HG03280 (cell line): ENCODE data around the gene AMZ1.

Source experiments
- ATAC-seq: cut with Tn5 transposase; IDR thresholded peaks from one replicate; pipeline ENCODE4 v1.9.1; 2021; ENCODE audit warnings: mild to moderate bottlenecking, moderate library complexity; ENCODE audit not compliant: unreplicated experiment

The AMZ1 gene

GRCh38 chr7:2651336-2651735 is 36.7 kb upstream of the AMZ1 start:
- no peak for ATAC-seq

GRCh38 chr7:2651847-2652735 is 35.9 kb upstream of the AMZ1 start:
- no peak for ATAC-seq

DNA sequence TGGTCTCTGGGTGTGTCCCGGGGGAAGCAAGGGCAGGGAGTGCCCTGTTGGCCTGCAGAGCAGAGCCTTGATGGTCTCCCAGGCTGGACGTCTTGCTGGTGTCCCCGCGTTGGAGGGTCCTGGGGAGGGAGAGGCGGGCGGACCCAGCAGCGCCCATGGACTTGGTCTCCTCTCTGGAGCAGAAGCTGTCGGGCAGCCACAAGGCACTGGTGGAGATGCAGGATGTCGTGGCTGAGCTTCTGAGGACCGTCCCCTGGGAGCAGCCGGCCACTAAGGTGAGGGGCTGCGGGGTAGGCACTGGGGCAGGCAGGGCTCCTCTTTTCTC is 35.3 kb upstream of the AMZ1 start:
- ATAC-seq: no peak

DNA sequence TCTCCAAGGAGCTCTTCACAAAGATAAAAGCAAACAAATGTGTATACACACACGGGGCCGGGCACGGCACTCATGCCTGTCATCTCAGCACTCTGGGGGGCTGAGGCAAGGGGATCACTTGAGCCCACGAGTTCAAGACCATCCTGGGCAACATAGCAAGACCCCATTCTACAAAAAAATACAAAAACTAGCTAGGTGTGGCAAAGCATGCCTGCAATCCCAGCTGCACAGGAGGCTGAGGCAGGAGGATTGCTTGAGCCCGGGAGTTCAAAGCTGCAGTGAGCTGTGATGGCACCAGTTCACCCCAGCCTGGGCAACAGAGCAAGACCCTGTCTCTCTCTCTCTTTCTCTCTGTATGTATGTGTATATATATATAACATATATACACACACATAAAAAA is 33.9 kb upstream of the AMZ1 start:
- no peak for ATAC-seq

DNA sequence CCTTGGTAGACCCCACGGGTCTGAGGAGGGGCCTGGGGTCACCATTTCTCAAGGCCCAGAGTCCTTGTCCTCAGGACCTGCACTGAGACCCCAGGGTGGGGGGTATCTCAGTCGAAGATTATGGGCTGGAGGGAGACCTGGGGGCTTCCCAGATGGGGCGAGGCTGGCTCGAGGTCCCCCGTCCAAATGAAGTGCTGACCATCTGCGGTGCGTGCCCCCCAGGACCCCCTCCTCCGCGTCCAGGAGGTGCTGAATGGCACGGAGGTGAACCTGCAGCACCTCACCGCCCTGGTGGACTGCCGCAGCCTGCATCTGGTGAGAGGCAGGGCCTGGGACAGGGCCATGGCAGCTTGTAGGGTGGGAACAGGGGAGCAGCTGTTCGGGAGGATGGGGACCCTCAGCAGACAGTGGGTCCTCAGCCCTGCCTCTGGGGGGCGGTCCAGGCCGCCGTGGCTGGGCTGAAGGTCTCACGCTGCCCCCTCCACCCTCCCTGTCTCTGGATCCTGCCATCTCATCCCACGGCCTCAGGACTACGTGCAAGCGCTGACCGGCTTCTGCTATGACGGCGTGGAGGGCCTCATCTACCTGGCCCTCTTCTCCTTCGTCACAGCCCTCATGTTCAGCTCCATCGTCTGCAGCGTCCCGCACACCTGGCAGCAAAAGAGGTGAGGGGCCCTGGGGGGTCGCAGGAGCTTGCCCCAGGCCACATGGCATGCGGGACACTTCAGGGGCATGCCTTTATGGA is 32.0 kb upstream of the AMZ1 start:
- ATAC-seq: no peak

DNA sequence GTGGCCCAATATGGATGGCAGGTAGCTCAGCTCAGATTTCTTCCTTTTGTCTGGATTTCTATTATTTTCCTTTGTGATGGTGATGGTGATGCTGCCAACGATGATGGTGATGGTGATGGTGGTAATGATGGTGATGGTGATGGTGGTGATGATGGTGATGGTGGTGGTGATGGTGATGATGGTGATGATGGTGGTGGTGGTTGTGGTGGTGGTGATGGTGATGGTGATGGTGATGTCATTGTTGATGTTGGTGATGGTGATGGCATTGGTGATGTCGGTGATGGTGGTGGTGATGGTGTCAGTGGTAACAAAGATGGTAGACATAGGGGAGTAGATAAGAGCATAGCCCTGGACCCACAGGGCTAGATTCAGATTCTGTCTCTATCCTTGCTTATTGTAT is 30.8 kb upstream of the AMZ1 start:
- no peak for ATAC-seq

GRCh38 chr7:2657920-2658671 is 29.9 kb upstream of the AMZ1 start:
- ATAC-seq: no peak

- ATAC-seq: no peak
Measured at GRCh38 chr7:2658941-2659340, 29.1 kb upstream of the AMZ1 start.

DNA sequence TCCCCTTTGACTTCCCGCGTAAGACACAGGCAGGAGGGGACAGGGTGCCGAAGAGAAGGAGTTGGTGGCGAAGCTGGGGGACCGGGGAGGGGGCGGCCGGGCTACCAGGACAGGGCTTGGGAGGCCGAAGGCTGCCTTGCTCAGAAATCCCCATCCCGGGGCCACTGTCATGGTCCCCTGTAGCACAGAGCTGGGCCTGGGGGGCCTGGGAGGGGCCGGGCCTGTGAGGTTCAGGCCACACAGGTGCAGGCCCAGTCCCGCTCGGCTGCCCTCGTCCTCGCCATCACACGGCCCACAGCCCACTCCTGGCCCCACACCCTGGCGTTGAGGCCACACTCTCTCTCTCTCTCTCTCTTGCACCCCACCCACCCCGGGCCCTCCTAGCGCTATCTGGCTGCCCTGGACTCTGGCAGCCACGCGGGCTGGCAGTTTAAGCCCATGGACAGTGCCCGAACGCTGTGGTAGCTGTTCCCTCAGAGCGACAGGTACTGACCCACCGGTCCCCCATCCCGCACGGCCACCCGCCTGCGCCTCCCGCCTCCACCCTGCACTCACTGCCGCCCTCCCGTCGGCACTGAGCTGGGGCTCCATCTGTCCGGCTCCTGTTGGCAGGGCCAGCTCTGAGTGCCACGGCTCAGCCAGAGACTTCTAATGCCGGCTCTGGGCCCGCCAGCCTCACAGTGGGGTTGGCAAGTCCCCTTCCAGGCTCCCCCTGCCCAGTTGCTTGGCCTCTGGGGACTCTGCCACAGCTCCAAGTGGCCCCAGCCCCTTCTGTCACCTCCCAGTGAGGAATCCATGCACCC is 28.2 kb upstream of the AMZ1 start:
- no peak for ATAC-seq

- ATAC-seq: no peak
Measured at GRCh38 chr7:2660359-2661095, 27.5 kb upstream of the AMZ1 start.

DNA sequence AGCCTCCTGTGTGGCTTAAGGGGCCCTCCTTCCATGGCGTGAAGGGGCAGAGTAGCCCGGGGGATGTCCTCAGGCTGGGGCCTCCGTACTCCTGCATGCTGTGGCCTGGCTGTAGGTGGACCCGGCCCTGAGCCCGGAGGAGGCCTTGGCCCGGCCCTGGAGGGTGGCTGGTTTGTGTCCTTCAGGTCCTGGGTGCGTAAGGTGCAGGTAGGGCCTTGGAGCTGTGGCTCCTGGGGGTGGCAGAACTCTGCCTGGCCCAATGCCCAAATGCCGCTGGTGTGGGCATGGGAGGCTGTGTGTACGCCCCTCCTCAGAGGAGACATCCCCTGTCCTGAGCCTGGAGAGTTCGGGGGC is 26.9 kb upstream of the AMZ1 start:
- no peak for ATAC-seq

GRCh38 chr7:2661602-2662272 is 26.3 kb upstream of the AMZ1 start:
- no peak for ATAC-seq

DNA sequence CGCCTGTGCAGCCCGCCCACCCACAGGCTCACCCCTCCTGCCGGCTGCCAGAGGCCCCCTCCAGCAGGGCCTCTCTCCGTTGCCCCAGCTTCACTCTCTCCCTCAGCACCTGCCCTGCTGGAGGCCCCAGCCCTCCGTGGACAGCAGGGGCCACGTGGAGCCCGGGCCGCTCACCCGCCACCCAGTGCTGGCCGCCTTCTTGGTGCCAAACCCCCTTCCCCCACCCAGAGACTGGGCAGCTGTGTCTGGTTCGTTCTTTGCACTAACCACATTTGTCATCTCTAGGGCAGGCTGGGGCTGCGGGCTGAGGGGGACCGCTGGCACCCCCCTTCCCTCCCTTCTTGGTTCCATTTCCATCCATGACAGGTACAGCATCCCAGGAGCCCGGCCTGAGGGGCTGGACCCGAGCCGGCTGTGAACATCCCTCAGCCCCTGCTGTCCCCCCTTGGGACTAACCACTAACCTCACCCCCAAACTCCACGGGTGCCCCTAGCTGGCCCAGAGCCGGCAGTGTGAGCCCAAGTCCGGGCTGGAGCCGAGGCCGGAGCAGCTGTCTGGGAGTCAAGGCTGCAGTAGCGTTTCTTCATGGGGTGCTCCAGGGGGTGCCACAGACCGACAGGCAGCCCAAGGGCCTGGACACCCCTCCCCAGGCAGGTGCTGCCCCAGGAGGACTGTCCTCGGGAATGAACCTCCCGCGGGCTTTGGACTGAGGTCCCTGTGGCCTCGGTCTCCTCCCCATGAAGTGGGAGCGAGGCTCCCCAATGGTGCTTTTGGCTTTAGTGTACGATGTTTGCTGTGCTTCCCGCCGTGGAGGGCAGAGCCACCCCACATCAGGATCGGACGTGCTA is 25.5 kb upstream of the AMZ1 start:
- no peak for ATAC-seq

GRCh38 chr7:2663121-2663886 is 24.7 kb upstream of the AMZ1 start:
- ATAC-seq: no peak

- ATAC-seq: no peak
Measured at GRCh38 chr7:2663960-2664359, 24.0 kb upstream of the AMZ1 start.

- ATAC-seq: no peak
Measured at GRCh38 chr7:2665359-2665791, 22.6 kb upstream of the AMZ1 start.

DNA sequence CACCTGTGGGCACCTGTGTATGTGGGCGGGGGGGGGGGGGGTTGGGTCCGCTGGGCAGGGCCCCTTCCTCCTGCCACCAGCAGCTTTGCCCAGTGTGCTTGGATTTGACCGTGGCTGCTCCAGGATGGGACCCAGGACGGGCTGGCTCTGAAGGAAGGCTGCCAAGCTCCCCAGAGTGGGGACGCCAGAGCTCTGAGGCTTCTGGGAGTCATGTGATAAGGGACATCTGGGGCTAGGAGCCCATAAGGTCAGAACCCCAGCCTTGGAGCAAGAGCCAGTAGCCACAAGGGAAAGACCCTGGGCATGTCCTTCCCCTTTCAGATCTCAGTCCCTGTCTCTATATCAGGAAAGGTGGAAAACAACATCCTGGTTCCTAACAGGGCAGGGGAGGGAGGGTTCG is 21.8 kb upstream of the AMZ1 start:
- ATAC-seq: no peak
